Measurements from ENCODE around the gene MIF4GD. TPM values are rescaled to one million over a fixed set of nuclear protein-coding genes. Genes with fewer than 3 reads are reported as not detected.
A peak's percentile ranks its signal among the peaks of the same experiment; 100 is the strongest.

Gene MIF4GD
- total RNA-seq, 1 donor, result 8.7 TPM

- Histone ChIP-seq H2AFZ (ENCODE audit: low read length) (no peak overlapping the region), H3K27me3 (ENCODE audit: insufficient read depth, low read length) (no peaks in the 10 kb centered on the region), H3K4me3 (ENCODE audit: insufficient read depth, low read length) (no peak overlapping the region), H3K4me2 (ENCODE audit: insufficient read depth, low read length) (no peak overlapping the region), H3K9me3 (ENCODE audit: low read depth, low read length) (no peaks in the 10 kb centered on the region), H3K4me1 (ENCODE audit: insufficient read depth, low read length) (peaks cover 36% of the 10 kb centered on the region), H3K79me2 (ENCODE audit: insufficient read depth, low read length) (peaks cover 9% of the 10 kb centered on the region), H3K27ac (ENCODE audit: low read depth, low read length) (no peak overlapping the region), H4K20me1 (ENCODE audit: insufficient read depth, low read length) (peaks cover 4% of the 10 kb centered on the region), H3K36me3 (ENCODE audit: insufficient read depth, low read length) (peaks cover 29% of the 10 kb centered on the region)
- TF ChIP-seq CTCF (IDR thresholded peaks at IDR 0.05; ENCODE audit: extremely low read depth, low read depth, low read length), result peak; percentile 6
- DNase-seq (ENCODE audit: insufficient read length, low spot score, missing footprints), result no peak
These were observed 3.4 kb downstream of the MIF4GD start for GRCh38 chr17:75267411-75268232.

- no peak overlapping the region for H3K27ac ChIP-seq (ENCODE audit: low read depth, low read length)
- H3K36me3 ChIP-seq (ENCODE audit: insufficient read depth, low read length), result peaks cover 29% of the 10 kb centered on the region
- H3K4me2 ChIP-seq (ENCODE audit: insufficient read depth, low read length), result no peak overlapping the region
- H3K27me3 ChIP-seq (ENCODE audit: insufficient read depth, low read length), result no peaks in the 10 kb centered on the region
- no peak for TF ChIP-seq CTCF (IDR thresholded peaks at IDR 0.05; ENCODE audit: extremely low read depth, low read depth, low read length)
- no peak overlapping the region for H2AFZ ChIP-seq (ENCODE audit: low read length)
- peaks cover 14% of the 10 kb centered on the region for H3K79me2 ChIP-seq (ENCODE audit: insufficient read depth, low read length)
- no peaks in the 10 kb centered on the region for H3K9me3 ChIP-seq (ENCODE audit: low read depth, low read length)
- no peaks in the 10 kb centered on the region for H4K20me1 ChIP-seq (ENCODE audit: insufficient read depth, low read length)
- DNase-seq (ENCODE audit: insufficient read length, low spot score, missing footprints), result no peak
- H3K4me3 ChIP-seq (ENCODE audit: insufficient read depth, low read length), result no peak overlapping the region
- H3K4me1 ChIP-seq (ENCODE audit: insufficient read depth, low read length), result peaks cover 36% of the 10 kb centered on the region
These were observed 3.9 kb downstream of the MIF4GD start for GRCh38 chr17:75267153-75267410.

- H3K27ac ChIP-seq (ENCODE audit: low read depth, low read length), result no peak overlapping the region
- peaks cover 31% of the 10 kb centered on the region for H3K4me1 ChIP-seq (ENCODE audit: insufficient read depth, low read length)
- H4K20me1 ChIP-seq (ENCODE audit: insufficient read depth, low read length), result no peaks in the 10 kb centered on the region
- H2AFZ ChIP-seq (ENCODE audit: low read length), result no peak overlapping the region
- H3K36me3 ChIP-seq (ENCODE audit: insufficient read depth, low read length), result peaks cover 29% of the 10 kb centered on the region
- DNase-seq (ENCODE audit: insufficient read length, low spot score, missing footprints), result peak; percentile 68
- no peak overlapping the region for H3K4me2 ChIP-seq (ENCODE audit: insufficient read depth, low read length)
- H3K27me3 ChIP-seq (ENCODE audit: insufficient read depth, low read length), result no peaks in the 10 kb centered on the region
- H3K9me3 ChIP-seq (ENCODE audit: low read depth, low read length), result no peaks in the 10 kb centered on the region
- no peak overlapping the region for H3K4me3 ChIP-seq (ENCODE audit: insufficient read depth, low read length)
- TF ChIP-seq CTCF (IDR thresholded peaks at IDR 0.05; ENCODE audit: extremely low read depth, low read depth, low read length), result no peak
- H3K79me2 ChIP-seq (ENCODE audit: insufficient read depth, low read length), result peaks cover 18% of the 10 kb centered on the region
These were observed 4.5 kb downstream of the MIF4GD start for GRCh38 chr17:75266316-75267152.

Measured in osteoblast (primary cell).